HG03060 (cell line): Measurements from ENCODE around the gene ADGRG3.

Source experiments
- ATAC-seq: cut with Tn5 transposase; IDR thresholded peaks from one replicate; pipeline ENCODE4 v1.9.1; 2021; ENCODE audit warnings: low read depth, moderate number of reproducible peaks; ENCODE audit not compliant: unreplicated experiment

The ADGRG3 gene

GRCh38 chr16:57734308-57734924 lies 66.3 kb downstream of the ADGRG3 start:
- no peak for ATAC-seq

GRCh38 chr16:57734925-57735754 lies 67.0 kb downstream of the ADGRG3 start:
- peak; percentile 88 for ATAC-seq

GRCh38 chr16:57735755-57736418 lies 67.8 kb downstream of the ADGRG3 start, which contains the start of gene KATNB1:
Gene KATNB1 (plus strand): TSS chr16:57735770. CDS start chr16:57737244, 1,474 bp downstream.
- ATAC-seq: no peak

DNA sequence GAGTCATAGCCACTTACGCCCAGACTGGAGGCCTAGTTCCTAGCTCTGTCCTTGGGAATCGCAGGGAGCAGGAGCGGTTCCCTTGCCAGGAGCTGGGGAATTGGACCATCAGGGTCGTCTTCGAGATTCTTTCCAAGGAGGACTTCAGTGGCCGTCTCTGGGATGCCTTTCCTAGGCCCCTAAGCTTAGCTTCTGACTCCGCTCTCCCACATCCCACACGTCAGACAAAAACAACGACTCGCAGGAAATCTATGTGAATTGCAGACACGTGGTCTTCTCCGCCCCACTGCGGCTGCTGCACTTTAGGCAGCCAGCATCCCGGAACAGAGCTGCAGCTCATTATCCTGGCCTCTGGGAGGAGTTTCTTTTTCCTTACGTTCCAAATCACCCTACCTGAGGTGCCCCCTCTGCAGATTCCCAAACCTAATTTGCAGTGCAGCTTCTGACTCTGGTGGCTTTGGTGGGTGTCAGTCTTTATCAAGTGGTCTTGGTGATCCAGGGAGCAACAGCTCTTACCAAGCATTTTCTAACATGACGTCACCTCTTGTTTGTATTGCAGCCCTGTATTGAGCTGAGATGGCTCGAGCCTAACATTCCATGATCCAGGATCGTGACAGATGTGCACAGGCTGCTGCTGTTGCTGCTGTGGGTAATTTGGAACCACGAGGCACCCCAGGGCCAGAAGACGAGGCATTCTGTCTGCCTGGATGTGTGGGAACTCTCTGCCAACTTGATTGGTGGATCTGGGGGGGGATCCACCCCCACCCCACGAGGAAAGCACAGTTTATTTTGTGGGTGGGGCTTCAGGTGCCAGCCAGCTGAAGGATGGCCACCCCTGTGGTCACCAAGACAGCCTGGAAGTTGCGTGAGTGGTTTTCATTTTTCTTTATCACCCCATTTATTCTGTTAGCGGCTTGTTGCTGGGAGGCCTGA lies 68.6 kb downstream of the ADGRG3 start:
- ATAC-seq: no peak

GRCh38 chr16:57738844-57739243 lies 70.7 kb downstream of the ADGRG3 start:
- no peak for ATAC-seq
